Measurements from ENCODE around the gene SRPK3. TPM values are rescaled to one million over a fixed set of nuclear protein-coding genes. Genes with fewer than 3 reads are reported as not detected.
"Not testable (repeated sequence)": the region's sequence is repeated elsewhere in the genome, so short reads cannot be mapped to it uniquely, and the experiment has no call there.

The SRPK3 gene
- total RNA-seq, 1 donor from 2014 or later: 0.18 TPM

GRCh38 chrX:153816831-153817690 lies 36.2 kb downstream of the SRPK3 start:
- Mint-ChIP-seq H3K27me3 (ENCODE audit: unreplicated experiment) (peaks cover 2% of the 10 kb centered on the region), H3K4me1 (ENCODE audit: unreplicated experiment) (peaks cover 10% of the 10 kb centered on the region), H3K27ac (ENCODE audit: unreplicated experiment) (no peak overlapping the region), H3K36me3 (ENCODE audit: low read depth, unreplicated experiment) (no peaks in the 10 kb centered on the region), H3K4me3 (ENCODE audit: unreplicated experiment) (no peak overlapping the region), H3K9me3 (ENCODE audit: unreplicated experiment) (no peaks in the 10 kb centered on the region)
- no peak for TF ChIP-seq CTCF (IDR thresholded peaks at IDR 0.05; ENCODE audit: unreplicated experiment)
- DNase-seq (ENCODE audit: low spot score): no peak

- H3K9me3 Mint-ChIP-seq (ENCODE audit: unreplicated experiment); H3K36me3 Mint-ChIP-seq (ENCODE audit: low read depth, unreplicated experiment); H3K27me3 Mint-ChIP-seq (ENCODE audit: unreplicated experiment); H3K4me3 Mint-ChIP-seq (ENCODE audit: unreplicated experiment); DNase-seq (ENCODE audit: low spot score); H3K27ac Mint-ChIP-seq (ENCODE audit: unreplicated experiment): not testable (repeated sequence)
- peaks cover 13% of the 10 kb centered on the region for H3K4me1 Mint-ChIP-seq (ENCODE audit: unreplicated experiment)
Measured at GRCh38 chrX:153818064-153818463, 37.2 kb downstream of the SRPK3 start.

DNA sequence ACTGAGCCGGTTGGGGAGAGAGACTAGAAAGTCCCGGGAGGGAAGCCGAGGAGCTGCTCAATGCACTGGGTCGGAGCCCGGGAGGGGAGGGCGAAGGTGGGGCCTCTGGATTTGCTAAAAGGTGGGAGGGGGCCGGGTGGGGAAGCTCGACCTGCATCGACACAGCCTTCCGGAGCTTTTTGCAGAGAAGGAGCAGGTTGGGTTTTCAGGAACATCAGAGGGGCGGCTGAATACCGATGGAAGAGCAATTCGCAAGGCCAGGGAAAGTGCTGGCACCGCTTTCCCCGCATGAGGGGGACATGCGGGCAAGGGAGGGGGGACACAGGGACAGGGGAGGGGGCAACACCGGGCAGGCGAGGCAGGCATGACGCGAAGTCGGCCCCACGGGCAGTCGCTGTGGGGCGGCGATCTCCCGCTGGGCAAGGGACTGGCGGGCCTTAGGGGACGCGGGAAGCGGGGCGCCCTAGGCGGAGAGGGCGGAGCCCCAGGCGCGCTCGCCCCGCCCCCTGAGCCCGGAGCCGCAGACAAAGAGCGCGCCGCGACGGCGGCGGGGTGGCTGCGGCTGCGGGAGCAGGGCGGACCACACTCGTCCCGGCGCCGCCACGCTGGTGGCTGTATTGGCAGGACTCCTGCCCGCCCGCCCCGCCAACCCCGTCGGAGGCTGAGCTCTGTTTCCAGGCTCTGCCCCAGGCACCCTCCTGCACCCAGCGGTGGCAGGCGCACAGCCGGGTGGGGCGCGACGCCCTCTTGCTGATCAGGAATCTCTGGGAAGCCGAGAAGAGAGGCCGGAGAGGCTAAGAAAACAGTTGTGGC lies 37.9 kb downstream of the SRPK3 start:
- H3K9me3 Mint-ChIP-seq (ENCODE audit: unreplicated experiment): no peaks in the 10 kb centered on the region
- DNase-seq (ENCODE audit: low spot score): peak; percentile 65
- TF ChIP-seq CTCF (IDR thresholded peaks at IDR 0.05; ENCODE audit: unreplicated experiment): no peak
- H3K4me1 Mint-ChIP-seq (ENCODE audit: unreplicated experiment): peaks cover 13% of the 10 kb centered on the region
- H3K27ac Mint-ChIP-seq (ENCODE audit: unreplicated experiment): no peak overlapping the region
- H3K36me3 Mint-ChIP-seq (ENCODE audit: low read depth, unreplicated experiment): no peaks in the 10 kb centered on the region
- no peaks in the 10 kb centered on the region for H3K27me3 Mint-ChIP-seq (ENCODE audit: unreplicated experiment)
- no peak overlapping the region for H3K4me3 Mint-ChIP-seq (ENCODE audit: unreplicated experiment)

GRCh38 chrX:153819384-153820040 lies 38.7 kb downstream of the SRPK3 start:
- Mint-ChIP-seq H3K4me1 (ENCODE audit: unreplicated experiment) (peaks cover 13% of the 10 kb centered on the region), H3K36me3 (ENCODE audit: low read depth, unreplicated experiment) (no peaks in the 10 kb centered on the region), H3K27me3 (ENCODE audit: unreplicated experiment) (no peaks in the 10 kb centered on the region), H3K4me3 (ENCODE audit: unreplicated experiment) (no peak overlapping the region), H3K9me3 (ENCODE audit: unreplicated experiment) (no peaks in the 10 kb centered on the region), H3K27ac (ENCODE audit: unreplicated experiment) (no peak overlapping the region)
- DNase-seq (ENCODE audit: low spot score): no peak
- TF ChIP-seq CTCF (IDR thresholded peaks at IDR 0.05; ENCODE audit: unreplicated experiment): no peak

DNA sequence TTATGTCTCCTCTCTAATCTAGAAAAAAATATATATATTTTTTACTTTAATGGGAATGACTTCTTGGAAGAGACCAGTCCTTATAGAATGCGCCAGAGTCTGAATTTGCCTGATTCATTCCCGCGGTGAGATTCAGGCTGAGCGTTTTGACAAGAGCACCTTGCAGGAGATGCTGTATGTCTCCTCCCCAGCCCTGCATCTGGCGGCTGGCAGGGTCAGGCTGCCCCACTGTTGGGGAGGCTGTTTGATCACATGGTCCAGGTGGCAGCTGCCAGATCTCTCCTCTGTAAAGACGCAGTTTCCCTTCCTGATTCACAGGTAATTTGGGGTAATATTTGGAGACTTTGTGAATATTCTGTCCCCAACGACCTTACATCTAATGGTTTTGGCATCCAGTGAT lies 39.8 kb downstream of the SRPK3 start:
- Mint-ChIP-seq H3K4me1 (ENCODE audit: unreplicated experiment) (peaks cover 17% of the 10 kb centered on the region), H3K27me3 (ENCODE audit: unreplicated experiment) (no peaks in the 10 kb centered on the region), H3K4me3 (ENCODE audit: unreplicated experiment) (no peak overlapping the region), H3K27ac (ENCODE audit: unreplicated experiment) (no peak overlapping the region), H3K9me3 (ENCODE audit: unreplicated experiment) (no peaks in the 10 kb centered on the region), H3K36me3 (ENCODE audit: low read depth, unreplicated experiment) (no peaks in the 10 kb centered on the region)
- DNase-seq (ENCODE audit: low spot score): no peak
- no peak for TF ChIP-seq CTCF (IDR thresholded peaks at IDR 0.05; ENCODE audit: unreplicated experiment)

Data from endothelial cell (in vitro differentiated cells).